Common myeloid progenitor, CD34-positive (primary cell): Measurements from ENCODE around the gene EDN3.

Experiments
- CTCF ChIA-PET: fragments of 350-600 bp; sonication (Branson Sonifier 250); formaldehyde crosslinking; loops from one replicate; lab custom pipeline; 2021; ENCODE audit warnings: antibody characterized with exemption; lab: Charles Lee
- POLR2A ChIA-PET: fragments of 350-600 bp; sonication (Branson Sonifier 250); formaldehyde crosslinking; loops from one replicate; lab custom pipeline; 2021; ENCODE audit warnings: antibody characterized with exemption; lab: Charles Lee
- DNase-seq, 3 donors: peaks; one replicate each; pipeline versions ENCODE4 v3.0.0 to v3.0.0-alpha.2; 2013
- H3K27ac ChIP-seq, 2 experiments: 1 replicate in 1 of 2; 2 replicates in 1 of 2; pipeline ENCODE4 v1.7.0; 2013; ENCODE audit warnings: inconsistent platforms in 2 of 2, low read length in 2 of 2, mild to moderate bottlenecking in 2 of 2, low read depth in 1 of 2, moderate library complexity in 1 of 2; ENCODE audit not compliant: severe bottlenecking in 2 of 2, insufficient read depth in 1 of 2, poor library complexity in 1 of 2
- H3K27me3 ChIP-seq, 5 experiments: replicated peaks in 2 of 5; 1 replicate in 3 of 5; 2 replicates in 2 of 5; pipeline versions ENCODE4 v1.6.1 to v1.7.0; 2013; ENCODE audit warnings: low read length in 4 of 5, mild to moderate bottlenecking in 2 of 5, moderate library complexity in 2 of 5, inconsistent platforms in 1 of 5; ENCODE audit not compliant: insufficient read depth in 5 of 5, control insufficient read depth in 4 of 5
- H3K36me3 ChIP-seq, 4 experiments: 1 replicate in 2 of 4; 2 replicates in 2 of 4; pipeline versions ENCODE4 v1.6.1 to v1.7.0; 2013; ENCODE audit warnings: low read length in 3 of 4, control low read depth in 1 of 4, mild to moderate bottlenecking in 1 of 4; ENCODE audit not compliant: control insufficient read depth in 4 of 4, insufficient read depth in 4 of 4
- H3K4me1 ChIP-seq, 4 experiments: 1 replicate in 3 of 4; 2 replicates in 1 of 4; pipeline versions ENCODE4 v1.6.1 to v1.7.1; 2013; ENCODE audit warnings: low read length in 3 of 4, mild to moderate bottlenecking in 3 of 4, control low read depth in 1 of 4, inconsistent platforms in 1 of 4, moderate library complexity in 1 of 4; ENCODE audit not compliant: control insufficient read depth in 4 of 4, insufficient read depth in 4 of 4; ENCODE audit errors: control extremely low read depth in 1 of 4
- H3K4me3 ChIP-seq, 7 experiments: 1 replicate in 4 of 7; 2 replicates in 3 of 7; pipeline versions ENCODE4 v1.5.1 to v1.7.0; 2013; ENCODE audit warnings: mild to moderate bottlenecking in 7 of 7, low read length in 6 of 7, moderate library complexity in 6 of 7, inconsistent platforms in 2 of 7, low read depth in 2 of 7, control low read depth in 1 of 7; ENCODE audit not compliant: insufficient read depth in 4 of 7, control insufficient read depth in 1 of 7; ENCODE audit errors: extremely low read depth in 1 of 7
- H3K9me3 ChIP-seq, 5 experiments: 1 replicate in 4 of 5; 2 replicates in 1 of 5; pipeline versions ENCODE4 v1.6.1 to v1.7.1; 2013; ENCODE audit warnings: low read length in 4 of 5, mild to moderate bottlenecking in 2 of 5, inconsistent platforms in 1 of 5, low read depth in 1 of 5, moderate library complexity in 1 of 5; ENCODE audit not compliant: control insufficient read depth in 4 of 5, insufficient read depth in 2 of 5; ENCODE audit errors: control extremely low read depth in 1 of 5
- WGBS: methylation state at CpG from one replicate; pipeline ENCODE4 v1.1.5; 2013; ENCODE audit not compliant: insufficient coverage; 5-methylcytosine and 5-hydroxymethylcytosine counted together

EDN3 gene

DNA sequence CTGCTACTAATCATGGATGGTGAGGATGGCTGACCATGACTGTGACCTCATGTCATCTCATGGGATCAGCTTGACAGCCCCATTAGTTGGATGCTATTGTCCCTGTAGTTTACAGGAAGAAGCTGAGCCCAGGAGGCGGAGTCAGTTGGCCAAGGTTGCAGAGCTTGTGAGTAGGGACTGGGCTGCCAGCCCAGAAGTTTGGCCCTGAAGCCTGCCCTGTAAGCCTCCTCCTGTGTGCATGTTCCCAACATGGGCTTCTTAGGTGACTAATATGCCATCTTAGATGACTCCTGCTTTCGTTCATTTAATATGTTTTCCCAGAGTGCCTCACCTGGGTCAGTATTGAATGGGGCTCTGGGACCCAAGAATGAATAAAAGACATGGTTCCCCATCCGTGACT, 6.9 kb downstream of the EDN3 start:
- 92% methylated on average over 3 of the region's 3 CpGs for WGBS
- no peak for DNase-seq
- no peak overlapping the region for H3K4me3 ChIP-seq
- H3K36me3 ChIP-seq = no peaks in the 10 kb centered on the region
- CTCF ChIA-PET = no interaction called here
- POLR2A ChIA-PET = no interaction called here
- H3K27me3 ChIP-seq = peaks cover 0 to 50% (median 11%) of the 10 kb centered on the region in 5 experiments
- no peaks in the 10 kb centered on the region for H3K9me3 ChIP-seq
- no peaks in the 10 kb centered on the region for H3K4me1 ChIP-seq
- H3K27ac ChIP-seq = no peak overlapping the region

DNA sequence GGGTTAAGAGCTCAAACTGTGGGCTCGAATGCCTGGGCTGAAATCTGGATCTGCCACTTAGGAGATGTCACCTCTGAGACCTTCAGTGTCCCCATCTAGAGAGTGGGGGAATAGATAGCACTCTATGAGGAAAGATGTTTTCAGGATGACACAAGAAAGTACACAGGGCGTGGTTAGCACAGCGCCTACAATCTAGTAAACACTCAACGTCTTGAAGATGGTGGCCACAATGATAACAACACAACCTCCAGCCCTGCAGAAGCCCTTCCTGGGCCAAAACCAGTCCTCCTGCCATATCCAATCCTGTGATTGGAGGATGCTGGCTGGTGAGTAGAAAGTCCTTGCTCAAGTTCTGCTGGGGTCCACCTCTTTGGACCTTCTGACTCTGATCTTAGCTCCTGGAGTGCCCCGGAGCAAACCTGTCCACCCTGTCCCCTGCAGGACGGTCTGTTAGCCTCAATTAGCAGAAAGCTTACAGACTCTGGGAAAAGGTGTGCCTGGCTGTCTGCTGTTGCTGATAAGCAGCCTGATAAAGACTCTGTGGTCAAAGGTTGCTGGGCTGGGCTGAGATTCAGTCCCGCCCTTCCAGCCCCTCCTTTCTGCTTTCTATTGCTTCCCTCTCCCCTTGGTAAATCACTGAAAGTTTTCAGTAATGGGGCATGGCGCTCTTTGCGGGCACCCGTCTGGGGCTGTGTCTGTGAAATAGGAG, 8.2 kb downstream of the EDN3 start:
- ChIA-PET CTCF (no interaction called here), POLR2A (no interaction called here)
- H3K4me1 ChIP-seq = no peaks in the 10 kb centered on the region
- WGBS = 84% methylated on average over 4 of the region's 10 CpGs
- H3K36me3 ChIP-seq = no peaks in the 10 kb centered on the region
- H3K9me3 ChIP-seq = no peaks in the 10 kb centered on the region
- no peak overlapping the region for H3K27ac ChIP-seq
- H3K27me3 ChIP-seq = peaks cover 0 to 36% (median 7%) of the 10 kb centered on the region in 5 experiments
- DNase-seq = no peak
- no peak overlapping the region for H3K4me3 ChIP-seq

DNA sequence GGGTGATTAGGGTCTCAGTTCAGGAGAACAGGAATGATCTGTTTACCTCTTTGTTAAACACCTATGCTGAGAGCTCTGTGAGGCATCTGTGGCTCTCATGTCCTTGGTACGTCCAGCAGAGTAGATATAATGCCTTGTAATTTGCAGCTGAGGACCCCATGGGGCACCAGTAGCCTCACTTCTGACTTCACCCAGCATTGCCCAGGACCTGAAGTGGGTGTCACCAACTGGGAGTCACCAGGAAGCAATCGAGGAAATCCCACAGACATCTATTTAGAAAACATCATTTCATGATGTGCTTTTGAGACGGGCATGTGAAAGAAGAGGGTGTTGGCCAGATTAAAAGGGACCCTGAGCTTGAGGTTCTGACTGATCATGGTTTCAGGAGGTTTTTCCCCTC, 8.8 kb downstream of the EDN3 start:
- Histone ChIP-seq H3K27ac (no peak overlapping the region), H3K4me1 (no peaks in the 10 kb centered on the region), H3K27me3 (peaks cover 0 to 32% (median 3%) of the 10 kb centered on the region in 5 experiments), H3K36me3 (no peaks in the 10 kb centered on the region), H3K4me3 (no peak overlapping the region), H3K9me3 (no peaks in the 10 kb centered on the region)
- POLR2A ChIA-PET = no interaction called here
- no peak for DNase-seq
- 67% methylated on average over 1 of the region's 3 CpGs for WGBS
- CTCF ChIA-PET = no interaction called here

DNA sequence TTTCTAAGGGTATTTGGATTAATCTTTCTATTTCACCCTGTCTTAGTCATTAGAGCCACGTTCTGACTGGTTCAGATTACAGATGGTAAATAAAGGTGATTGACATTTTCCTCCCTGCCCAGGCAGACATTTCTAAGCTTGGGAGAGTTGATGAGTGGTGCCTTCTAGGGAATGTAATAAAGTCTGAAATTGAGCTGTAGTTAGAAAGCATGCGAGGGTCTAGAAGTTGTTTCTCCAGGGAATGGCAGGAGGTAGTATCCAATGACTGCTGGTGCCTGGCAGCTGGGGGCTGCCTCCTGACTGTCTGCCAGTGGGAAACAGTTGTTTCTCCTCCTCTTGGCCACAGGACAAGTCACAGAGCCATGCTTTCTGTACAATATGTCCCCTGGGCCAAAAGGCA, 14.6 kb downstream of the EDN3 start:
- H3K36me3 ChIP-seq = no peaks in the 10 kb centered on the region
- CTCF ChIA-PET = no interaction called here
- no peak overlapping the region for H3K27ac ChIP-seq
- no CpG with 5 or more reads among the region's 2 CpGs for WGBS
- H3K27me3 ChIP-seq = peaks cover 0 to 5% (median 0%) of the 10 kb centered on the region in 5 experiments
- DNase-seq = no peak
- H3K4me3 ChIP-seq = no peak overlapping the region
- POLR2A ChIA-PET = no interaction called here
- no peaks in the 10 kb centered on the region for H3K9me3 ChIP-seq
- H3K4me1 ChIP-seq = no peaks in the 10 kb centered on the region

DNA sequence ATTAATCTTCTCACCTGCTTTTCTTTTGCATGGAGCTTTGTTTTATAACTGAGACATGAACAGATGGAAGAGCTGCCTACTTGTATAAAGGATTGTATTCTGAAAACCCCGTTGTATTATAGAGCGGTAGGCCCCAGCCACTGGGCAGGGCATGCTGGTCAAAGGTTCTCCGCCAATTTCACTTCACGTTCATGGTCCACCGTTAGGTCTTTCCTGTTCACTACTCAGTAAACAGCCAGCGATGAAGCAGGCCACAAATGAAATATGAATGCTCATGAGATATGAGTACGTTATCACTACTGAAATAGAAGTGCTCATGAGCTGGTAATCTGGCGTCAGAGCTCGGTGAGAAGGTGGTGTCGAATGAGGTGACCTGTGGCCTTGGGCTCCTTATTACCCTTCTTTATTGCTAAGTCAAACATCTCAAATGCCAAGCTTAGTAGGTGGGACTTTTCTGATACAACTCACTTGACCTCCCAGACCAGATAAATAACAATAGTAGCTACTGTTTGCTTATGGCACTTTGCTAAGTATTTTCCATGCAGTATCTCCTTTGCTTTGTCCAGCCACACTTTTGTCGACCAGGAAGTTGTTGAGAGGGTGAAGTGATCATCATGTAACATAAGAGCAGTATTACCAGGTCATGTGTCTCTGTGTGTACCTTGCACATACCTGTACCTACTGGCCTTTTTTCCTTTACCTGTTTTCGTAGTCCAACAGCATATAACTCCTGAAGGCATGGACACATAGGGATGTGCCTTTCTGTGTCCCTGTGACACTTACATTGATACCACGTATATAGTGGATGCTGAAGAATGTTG, 16.7 kb downstream of the EDN3 start:
- H3K27me3 ChIP-seq = peaks cover 0 to 5% (median 0%) of the 10 kb centered on the region in 5 experiments
- DNase-seq = no peak
- H3K4me1 ChIP-seq = no peaks in the 10 kb centered on the region
- WGBS = 100% methylated on average over 1 of the region's 13 CpGs
- CTCF ChIA-PET = no interaction called here
- H3K36me3 ChIP-seq = no peaks in the 10 kb centered on the region
- H3K4me3 ChIP-seq = no peak overlapping the region
- POLR2A ChIA-PET = no interaction called here
- H3K9me3 ChIP-seq = no peaks in the 10 kb centered on the region
- no peak overlapping the region for H3K27ac ChIP-seq

DNA sequence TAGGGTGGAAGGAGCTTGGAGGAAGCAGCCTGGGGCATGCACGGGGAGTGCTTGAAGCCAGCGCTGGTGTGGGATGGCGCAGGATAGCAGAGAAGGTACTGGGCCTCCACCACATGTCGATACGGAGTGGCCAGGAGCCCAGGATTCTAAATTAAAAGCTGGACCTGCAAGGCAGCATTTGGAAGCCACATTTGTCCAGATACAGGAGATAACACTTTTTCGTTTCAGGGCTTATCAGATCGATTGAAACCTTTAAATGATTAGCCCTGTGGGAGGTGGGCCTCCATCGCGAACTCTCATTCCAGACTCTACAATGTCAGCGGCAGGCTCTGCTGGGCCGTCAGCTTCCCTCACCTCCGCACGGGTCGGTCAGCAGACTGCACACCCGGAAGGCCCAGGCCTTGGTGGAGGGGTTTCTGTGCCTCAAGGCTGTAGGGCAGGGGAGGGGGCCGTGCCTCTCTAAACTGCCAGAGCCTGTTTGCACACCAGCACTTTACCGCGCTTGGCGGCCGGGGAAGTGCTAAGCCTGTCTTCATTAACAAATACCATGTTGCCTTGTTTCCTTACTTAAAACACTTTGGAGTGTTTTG, 17.9 kb downstream of the EDN3 start:
- POLR2A ChIA-PET = no interaction called here
- Histone ChIP-seq H3K27me3 (peaks cover 0 to 5% (median 2%) of the 10 kb centered on the region in 5 experiments), H3K9me3 (no peaks in the 10 kb centered on the region), H3K27ac (no peak overlapping the region), H3K4me1 (no peaks in the 10 kb centered on the region), H3K36me3 (no peaks in the 10 kb centered on the region), H3K4me3 (no peak overlapping the region)
- WGBS = 98% methylated on average over 17 of the region's 20 CpGs
- CTCF ChIA-PET = no interaction called here
- DNase-seq = no peak

DNA sequence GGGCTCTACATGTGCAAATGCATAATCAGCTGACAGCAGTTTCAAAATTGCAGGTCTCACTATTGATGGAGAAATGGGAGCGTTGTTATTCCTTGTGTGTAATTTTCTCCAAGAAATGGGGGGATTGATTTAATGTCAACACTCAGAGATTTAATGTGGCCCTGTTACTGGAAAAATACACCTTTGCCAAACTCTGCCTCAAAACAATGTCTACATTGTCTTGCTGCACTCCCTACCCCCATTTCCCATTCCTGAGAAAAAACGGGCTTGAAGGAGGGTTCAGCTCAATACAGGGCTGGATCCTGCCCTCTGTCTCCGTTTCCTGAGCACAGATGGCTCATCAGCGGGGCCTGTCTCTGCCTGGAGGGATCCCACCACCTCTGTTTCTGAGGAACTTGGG, 18.4 kb downstream of the EDN3 start:
- Histone ChIP-seq H3K27me3 (peaks cover 0 to 5% (median 2%) of the 10 kb centered on the region in 5 experiments), H3K9me3 (no peaks in the 10 kb centered on the region), H3K4me3 (no peak overlapping the region), H3K36me3 (no peaks in the 10 kb centered on the region), H3K27ac (no peak overlapping the region), H3K4me1 (no peaks in the 10 kb centered on the region)
- DNase-seq = no peak
- ChIA-PET CTCF (no interaction called here), POLR2A (no interaction called here)
- 69% methylated on average over 2 of the region's 4 CpGs for WGBS
